ENCODE measurements around the gene PRSS36. TPM values are rescaled to one million over a fixed set of nuclear protein-coding genes. Genes with fewer than 3 reads are reported as not detected.

The PRSS36 gene
- total RNA-seq, 2 experiments from 2014 or later = not detected

- Histone ChIP-seq H3K4me1 (ENCODE audit: insufficient read depth, low read length, poor library complexity, severe bottlenecking) (no peaks in the 10 kb centered on the region), H3K9me2 (ENCODE audit: insufficient read depth, low read length) (no peaks in the 10 kb centered on the region), H3K79me2 (ENCODE audit: insufficient read depth, low read depth, low read length) (no peaks in the 10 kb centered on the region), H3K9me3 (ENCODE audit: low read length) (no peaks in the 10 kb centered on the region), H3K27ac (ENCODE audit: low read depth, low read length, poor library complexity, severe bottlenecking) (no peak overlapping the region), H4K20me1 (ENCODE audit: insufficient read depth, low read length) (no peaks in the 10 kb centered on the region), H3K36me3 (ENCODE audit: insufficient read depth, low read length) (peaks cover 38% of the 10 kb centered on the region), H3K4me2 (ENCODE audit: low read length) (no peak overlapping the region), H3K4me3 (ENCODE audit: low read depth, low read length, poor library complexity, severe bottlenecking) (no peak overlapping the region), H2AFZ (ENCODE audit: low read length) (no peak overlapping the region)
- TF ChIP-seq CTCF (conservative IDR thresholded peaks at IDR 0.05; ENCODE audit: low read length) (no peak), EZH2phosphoT487 (IDR thresholded peaks at IDR 0.05; ENCODE audit: borderline replicate concordance, low read depth, low read length) (no peak)
- DNase-seq (ENCODE audit: low spot score) = no peak
- CTCF ChIA-PET (ENCODE audit: unreplicated experiment) = no interaction called here
- POLR2A ChIA-PET = interaction anchor here (2.8 kb wide), 1 partner anchor 14 kb away, joined by 8 read pairs; the partner anchor contains the start of gene KAT8
- intact Hi-C loops (cut with micrococcal nuclease; ENCODE audit: unreplicated experiment) = no loop called here
- no TSS peak for BruUV-seq (replicated peaks)
Observed at GRCh38 chr16:31131841-31132271, 18.0 kb downstream of the PRSS36 start.

GRCh38 chr16:31131416-31131815 is 18.4 kb downstream of the PRSS36 start:
- ChIA-PET POLR2A (interaction anchor here (2.8 kb wide), 1 partner anchor 13 kb away, joined by 8 read pairs; the partner anchor contains the start of gene KAT8), CTCF (ENCODE audit: unreplicated experiment) (no interaction called here)
- H3K4me1 ChIP-seq (ENCODE audit: insufficient read depth, low read length, poor library complexity, severe bottlenecking) = no peaks in the 10 kb centered on the region
- peaks cover 39% of the 10 kb centered on the region for H3K36me3 ChIP-seq (ENCODE audit: insufficient read depth, low read length)
- no peaks in the 10 kb centered on the region for H3K9me3 ChIP-seq (ENCODE audit: low read length)
- H4K20me1 ChIP-seq (ENCODE audit: insufficient read depth, low read length) = no peaks in the 10 kb centered on the region
- no peak for TF ChIP-seq CTCF (conservative IDR thresholded peaks at IDR 0.05; ENCODE audit: low read length)
- no peak for TF ChIP-seq EZH2phosphoT487 (IDR thresholded peaks at IDR 0.05; ENCODE audit: borderline replicate concordance, low read depth, low read length)
- intact Hi-C loops (cut with micrococcal nuclease; ENCODE audit: unreplicated experiment) = no loop called here
- no peak overlapping the region for H3K4me2 ChIP-seq (ENCODE audit: low read length)
- H3K9me2 ChIP-seq (ENCODE audit: insufficient read depth, low read length) = no peaks in the 10 kb centered on the region
- no peak overlapping the region for H2AFZ ChIP-seq (ENCODE audit: low read length)
- no peaks in the 10 kb centered on the region for H3K79me2 ChIP-seq (ENCODE audit: insufficient read depth, low read depth, low read length)
- no peak overlapping the region for H3K4me3 ChIP-seq (ENCODE audit: low read depth, low read length, poor library complexity, severe bottlenecking)
- no peak for DNase-seq (ENCODE audit: low spot score)
- no peak overlapping the region for H3K27ac ChIP-seq (ENCODE audit: low read depth, low read length, poor library complexity, severe bottlenecking)
- BruUV-seq (replicated peaks) = no TSS peak

- H3K27ac ChIP-seq (ENCODE audit: low read depth, low read length, poor library complexity, severe bottlenecking) = no peak overlapping the region
- H3K4me3 ChIP-seq (ENCODE audit: low read depth, low read length, poor library complexity, severe bottlenecking) = no peak overlapping the region
- H3K4me1 ChIP-seq (ENCODE audit: insufficient read depth, low read length, poor library complexity, severe bottlenecking) = no peaks in the 10 kb centered on the region
- TF ChIP-seq EZH2phosphoT487 (IDR thresholded peaks at IDR 0.05; ENCODE audit: borderline replicate concordance, low read depth, low read length) = no peak
- TF ChIP-seq CTCF (conservative IDR thresholded peaks at IDR 0.05; ENCODE audit: low read length) = no peak
- DNase-seq (ENCODE audit: low spot score) = no peak
- intact Hi-C loops (cut with micrococcal nuclease; ENCODE audit: unreplicated experiment) = no loop called here
- CTCF ChIA-PET (ENCODE audit: unreplicated experiment) = no interaction called here
- H3K4me2 ChIP-seq (ENCODE audit: low read length) = no peak overlapping the region
- no peaks in the 10 kb centered on the region for H3K9me2 ChIP-seq (ENCODE audit: insufficient read depth, low read length)
- H2AFZ ChIP-seq (ENCODE audit: low read length) = no peak overlapping the region
- POLR2A ChIA-PET = interaction anchor here (2.8 kb wide), 1 partner anchor 13 kb away, joined by 8 read pairs; the partner anchor contains the start of gene KAT8
- no peaks in the 10 kb centered on the region for H3K79me2 ChIP-seq (ENCODE audit: insufficient read depth, low read depth, low read length)
- H3K36me3 ChIP-seq (ENCODE audit: insufficient read depth, low read length) = peaks cover 39% of the 10 kb centered on the region
- no TSS peak for BruUV-seq (replicated peaks)
- H4K20me1 ChIP-seq (ENCODE audit: insufficient read depth, low read length) = no peaks in the 10 kb centered on the region
- H3K9me3 ChIP-seq (ENCODE audit: low read length) = no peaks in the 10 kb centered on the region
Observed at GRCh38 chr16:31130899-31131298, 19.0 kb downstream of the PRSS36 start.
